OCI-LY7 (cell line): Measurements from ENCODE around the gene MRNIP.

Experiments used
- CTCF ChIP-seq: fragments of 200-600 bp; sonication (generic); conservative IDR thresholded peaks from 2 replicates; pipeline ENCODE4 v1.5.1; 2014; ENCODE audit warnings: mild to moderate bottlenecking, antibody characterized with exemption, low read length, moderate library complexity, mixed read lengths
- EZH2phosphoT487 ChIP-seq: fragments of 200-600 bp; sonication (generic); IDR thresholded peaks from 2 replicates; pipeline ENCODE4 v1.6.1; 2018; ENCODE audit warnings: low read depth, borderline replicate concordance, mild to moderate bottlenecking, mixed run types, antibody characterized with exemption, low read length, moderate library complexity, mixed read lengths

GRCh38 chr5:179837076-179838011 is 21.3 kb downstream of the MRNIP start:
- TF ChIP-seq CTCF (no peak), EZH2phosphoT487 (no peak)
